Thyroid gland (tissue), 4 donors: Measurements from ENCODE around the gene KAZN. TPM values are rescaled to one million over a fixed set of nuclear protein-coding genes. Genes with fewer than 3 reads are reported as not detected.

ENCODE experiments used
- DNase-seq, 2 donors: peaks; one replicate each; pipeline ENCODE4 v3.0.0-alpha.2; 2019
- H3K27ac ChIP-seq, 3 donors: fragments of 200-600 bp; sonication (generic); 1 replicate in 2 of 3; 2 replicates in 1 of 3; pipeline ENCODE4 v1.5.1; 2016 to 2019; ENCODE audit warnings: mild to moderate bottlenecking in 1 of 3, moderate library complexity in 1 of 3
- H3K27me3 ChIP-seq: fragments of 200-600 bp; sonication (generic); one replicate; pipeline ENCODE4 v1.5.1; 2019
- H3K36me3 ChIP-seq, 2 donors: fragments of 200-600 bp; sonication (generic); one replicate each; pipeline ENCODE4 v1.5.1; 2016 to 2019
- H3K4me1 ChIP-seq, 2 donors: fragments of 200-600 bp; sonication (generic); one replicate each; pipeline ENCODE4 v1.5.1; 2017 to 2019
- H3K4me3 ChIP-seq, 3 donors: fragments of 200-600 bp; sonication (generic); replicated peaks in 1 of 3; 1 replicate in 2 of 3; 2 replicates in 1 of 3; pipeline ENCODE4 v1.5.1; 2016; ENCODE audit warnings: mild to moderate bottlenecking in 1 of 3
- H3K9me3 ChIP-seq: fragments of 200-600 bp; sonication (generic); one replicate; pipeline ENCODE4 v1.5.1; 2017
- CTCF ChIP-seq, 6 experiments: fragments of 200-600 bp in 3 of 6; fragments of 450-650 bp in 3 of 6; sonication (generic) in 3 of 6; IDR thresholded peaks; one replicate each; pipeline ENCODE4 v1.5.1; 2016 to 2019; ENCODE audit warnings: antibody characterized with exemption in 6 of 6, mild to moderate bottlenecking in 2 of 6, inconsistent platforms in 1 of 6, moderate library complexity in 1 of 6
- POLR2A ChIP-seq, 2 donors: fragments of 450-650 bp; IDR thresholded peaks; one replicate each; pipeline ENCODE4 v1.6.1; 2017; ENCODE audit warnings: antibody characterized with exemption in 2 of 2, mild to moderate bottlenecking in 2 of 2, moderate library complexity in 1 of 2
- WGBS, 2 donors: methylation state at CpG; one replicate each; pipeline ENCODE4 v1.1.5; 2017; 5-methylcytosine and 5-hydroxymethylcytosine counted together
- intact Hi-C: fragments of 100-400 bp; cut with DNase I; formaldehyde crosslinking; loops from one replicate; pipeline ENCODE4 v1.15.1; 2023
- total RNA-seq, 4 donors: library from RNA; depleted of rRNA; stranded (reverse); fragments of >200 nt; gene quantifications; one replicate each; pipeline ENCODE4 v1.2.3, GENCODE V29; 2016

Gene KAZN
- total RNA-seq, 4 donors from 2014 or later: 14.8 to 28.6 (median 18.2) TPM

GRCh38 chr1:14681182-14681581 is 82.7 kb downstream of the KAZN start:
- H3K27ac ChIP-seq: no peak overlapping the region
- H3K4me1 ChIP-seq: no peaks in the 10 kb centered on the region
- no peak overlapping the region for H3K4me3 ChIP-seq
- intact Hi-C loops: no loop called here
- TF ChIP-seq CTCF (IDR thresholded peaks at IDR 0.05) (no peak), POLR2A (IDR thresholded peaks at IDR 0.05) (no peak)
- no peaks in the 10 kb centered on the region for H3K9me3 ChIP-seq
- no peak for DNase-seq
- H3K36me3 ChIP-seq: no peaks in the 10 kb centered on the region
- no peaks in the 10 kb centered on the region for H3K27me3 ChIP-seq
- 94 to 96% methylated on average over 3 of the region's 3 CpGs for WGBS, 2 donors

GRCh38 chr1:14682941-14683621 is 84.6 kb downstream of the KAZN start:
- no peak for DNase-seq
- H3K4me3 ChIP-seq: no peak overlapping the region
- TF ChIP-seq POLR2A (IDR thresholded peaks at IDR 0.05) (no peak), CTCF (IDR thresholded peaks at IDR 0.05) (no peak)
- intact Hi-C loops: no loop called here
- H3K27me3 ChIP-seq: no peaks in the 10 kb centered on the region
- WGBS, 2 donors: 64 to 74% methylated on average over 15 of the region's 15 CpGs
- H3K36me3 ChIP-seq: no peaks in the 10 kb centered on the region
- no peaks in the 10 kb centered on the region for H3K9me3 ChIP-seq
- H3K27ac ChIP-seq: no peak overlapping the region
- H3K4me1 ChIP-seq: no peaks in the 10 kb centered on the region

- WGBS, 2 donors: 93 to 100% methylated on average over 3 of the region's 3 CpGs
- Histone ChIP-seq H3K36me3 (no peaks in the 10 kb centered on the region), H3K27me3 (no peaks in the 10 kb centered on the region), H3K4me3 (no peak overlapping the region), H3K27ac (no peak overlapping the region), H3K4me1 (no peaks in the 10 kb centered on the region), H3K9me3 (no peaks in the 10 kb centered on the region)
- DNase-seq: no peak
- intact Hi-C loops: no loop called here
- TF ChIP-seq POLR2A (IDR thresholded peaks at IDR 0.05) (no peak), CTCF (IDR thresholded peaks at IDR 0.05) (no peak)
Measured at GRCh38 chr1:14685078-14685477, 86.6 kb downstream of the KAZN start.

- 79 to 89% methylated on average over 3 to 4 of the region's 4 CpGs for WGBS, 2 donors
- TF ChIP-seq CTCF (IDR thresholded peaks at IDR 0.05) (no peak), POLR2A (IDR thresholded peaks at IDR 0.05) (no peak)
- DNase-seq: no peak
- H3K36me3 ChIP-seq: no peaks in the 10 kb centered on the region
- no peaks in the 10 kb centered on the region for H3K9me3 ChIP-seq
- H3K27me3 ChIP-seq: no peaks in the 10 kb centered on the region
- H3K4me3 ChIP-seq: no peak overlapping the region
- H3K4me1 ChIP-seq: no peaks in the 10 kb centered on the region
- intact Hi-C loops: no loop called here
- H3K27ac ChIP-seq: no peak overlapping the region
Measured at GRCh38 chr1:14686701-14687100, 88.2 kb downstream of the KAZN start.

GRCh38 chr1:14687147-14687546 is 88.7 kb downstream of the KAZN start:
- Histone ChIP-seq H3K27me3 (no peaks in the 10 kb centered on the region), H3K36me3 (no peaks in the 10 kb centered on the region), H3K4me1 (no peaks in the 10 kb centered on the region), H3K4me3 (no peak overlapping the region), H3K27ac (no peak overlapping the region), H3K9me3 (no peaks in the 10 kb centered on the region)
- TF ChIP-seq CTCF (IDR thresholded peaks at IDR 0.05) (no peak), POLR2A (IDR thresholded peaks at IDR 0.05) (no peak)
- intact Hi-C loops: no loop called here
- 82 to 90% methylated on average over 4 of the region's 4 CpGs for WGBS, 2 donors
- no peak for DNase-seq
